ENCODE measurements around the gene GSTM3. TPM values are rescaled to one million over a fixed set of nuclear protein-coding genes. Genes with fewer than 3 reads are reported as not detected.

GSTM3 gene
- total RNA-seq: 21.3 and 57.2 TPM in 2 replicates

DNA sequence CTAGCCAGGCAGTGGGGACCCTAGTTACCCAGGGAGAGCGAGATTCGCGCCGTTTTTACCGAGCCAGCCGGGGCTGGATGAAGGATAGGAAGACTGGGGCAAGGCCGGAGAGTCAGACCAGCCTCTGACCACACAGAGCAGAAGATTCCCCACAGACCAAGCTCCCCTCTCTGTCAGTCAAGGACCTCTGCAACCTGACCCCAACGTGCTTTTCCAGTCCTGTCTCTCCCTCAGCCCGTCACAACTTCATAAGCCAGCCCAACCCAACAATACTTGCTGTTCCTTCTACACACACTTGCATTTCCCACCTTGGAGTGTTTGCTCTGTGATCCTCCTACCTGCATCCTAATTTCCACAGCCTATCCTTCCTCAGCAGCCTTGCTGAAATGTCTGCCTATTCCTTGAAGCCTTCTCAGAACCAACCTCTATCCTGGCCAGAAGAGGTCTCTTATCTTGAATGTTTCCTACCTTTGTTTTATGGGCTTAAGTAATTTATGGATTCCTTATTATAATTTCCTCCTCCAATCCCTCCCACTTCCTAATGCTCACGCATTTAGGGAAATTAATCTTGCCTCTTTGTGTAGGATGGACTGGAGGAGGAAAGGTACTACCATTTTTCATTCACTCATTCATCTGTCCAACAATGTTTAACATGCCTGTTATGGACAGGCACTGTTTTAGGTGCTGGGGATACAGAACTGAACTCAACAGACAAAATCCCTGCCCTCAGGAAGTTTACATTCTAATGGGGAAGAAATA, at the start of gene GSTM3:
Gene GSTM3 (minus strand): TSS at position 424 of the 759 bp plus-strand sequence. CDS start 751 bp downstream, outside the sequence.

DNA sequence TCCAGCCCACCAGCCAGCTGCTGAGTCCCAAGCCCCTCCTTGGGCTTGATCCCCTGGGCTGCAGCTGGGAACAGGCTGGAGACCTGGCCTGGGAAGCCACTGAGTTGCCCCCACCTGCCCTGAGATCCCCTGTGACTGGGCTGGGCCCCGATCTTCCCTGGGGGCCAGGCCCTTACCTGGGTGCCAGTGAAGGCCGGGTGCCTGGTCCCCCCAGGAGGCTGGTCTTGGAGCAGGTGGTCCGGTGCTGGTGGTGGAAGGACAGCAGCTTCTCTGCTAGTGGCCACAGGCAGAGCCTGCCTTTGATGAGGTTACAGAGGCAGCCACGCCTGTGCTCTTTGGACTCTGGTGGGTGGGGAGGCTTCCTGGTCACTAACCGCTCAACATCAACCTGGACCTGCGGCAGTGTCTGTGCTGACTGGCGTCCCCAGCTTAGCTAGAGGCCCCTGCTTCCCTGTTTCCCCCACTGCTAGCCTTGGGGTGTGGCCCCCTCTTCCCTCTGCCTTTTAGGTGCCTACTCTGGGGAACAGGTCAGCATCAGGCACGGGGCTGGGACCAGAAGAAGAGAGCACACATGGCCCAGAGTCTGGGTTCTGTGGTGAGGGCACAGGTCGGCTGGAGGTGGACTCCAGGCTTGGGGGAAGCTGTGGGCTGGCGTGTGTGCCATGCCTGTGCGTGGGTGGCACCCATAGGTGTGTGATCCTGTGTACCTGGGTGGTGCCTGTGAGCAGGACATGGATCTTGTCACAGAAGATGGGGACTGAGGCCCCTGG, 23.0 kb upstream of the GSTM3 start, which contains the start of gene EPS8L3:
Gene EPS8L3 (minus strand): TSS at position 278 of the 770 bp plus-strand sequence. CDS start 2,174 bp downstream, outside the sequence.

DNA sequence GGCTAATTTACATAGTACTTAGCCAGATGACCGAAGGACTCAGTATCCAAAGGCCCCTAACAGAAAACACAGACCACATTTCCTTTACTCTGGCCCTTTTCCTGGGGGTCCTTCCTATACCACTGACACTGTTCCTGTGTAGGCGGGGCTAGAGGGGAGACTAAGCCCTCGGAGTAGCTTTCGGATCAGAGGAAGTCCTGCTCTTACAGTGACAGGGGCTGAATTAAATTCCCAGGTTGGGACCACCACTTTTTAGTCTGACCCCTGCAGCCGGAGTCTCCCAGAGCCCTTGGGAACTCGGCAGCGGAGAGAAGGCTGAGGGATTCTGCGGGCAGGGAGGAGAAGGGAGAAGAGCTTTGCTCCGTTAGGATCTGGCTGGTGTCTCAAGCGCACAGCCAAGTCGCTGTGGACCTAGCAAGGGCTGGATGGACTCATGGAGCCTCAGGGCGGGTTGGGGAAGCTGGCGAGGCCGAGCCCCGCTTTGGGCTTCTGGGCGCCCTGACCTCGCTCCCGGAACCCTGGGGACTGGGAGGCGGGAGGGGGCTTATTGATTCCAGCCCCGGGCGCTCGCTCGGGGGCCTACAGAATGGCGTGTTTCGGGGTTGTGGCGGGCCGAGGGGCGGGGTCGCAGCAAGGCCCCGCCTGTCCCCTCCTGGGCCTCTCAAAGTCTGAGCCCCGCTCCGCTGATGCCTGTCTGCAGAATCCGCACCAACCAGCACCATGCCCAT, 29.1 kb downstream of the GSTM3 start, which contains the start of gene GSTM5:
Gene GSTM5 (plus strand): TSS at position 659 of the 728 bp plus-strand sequence. CDS start 62 bp downstream, at position 721.

DNA sequence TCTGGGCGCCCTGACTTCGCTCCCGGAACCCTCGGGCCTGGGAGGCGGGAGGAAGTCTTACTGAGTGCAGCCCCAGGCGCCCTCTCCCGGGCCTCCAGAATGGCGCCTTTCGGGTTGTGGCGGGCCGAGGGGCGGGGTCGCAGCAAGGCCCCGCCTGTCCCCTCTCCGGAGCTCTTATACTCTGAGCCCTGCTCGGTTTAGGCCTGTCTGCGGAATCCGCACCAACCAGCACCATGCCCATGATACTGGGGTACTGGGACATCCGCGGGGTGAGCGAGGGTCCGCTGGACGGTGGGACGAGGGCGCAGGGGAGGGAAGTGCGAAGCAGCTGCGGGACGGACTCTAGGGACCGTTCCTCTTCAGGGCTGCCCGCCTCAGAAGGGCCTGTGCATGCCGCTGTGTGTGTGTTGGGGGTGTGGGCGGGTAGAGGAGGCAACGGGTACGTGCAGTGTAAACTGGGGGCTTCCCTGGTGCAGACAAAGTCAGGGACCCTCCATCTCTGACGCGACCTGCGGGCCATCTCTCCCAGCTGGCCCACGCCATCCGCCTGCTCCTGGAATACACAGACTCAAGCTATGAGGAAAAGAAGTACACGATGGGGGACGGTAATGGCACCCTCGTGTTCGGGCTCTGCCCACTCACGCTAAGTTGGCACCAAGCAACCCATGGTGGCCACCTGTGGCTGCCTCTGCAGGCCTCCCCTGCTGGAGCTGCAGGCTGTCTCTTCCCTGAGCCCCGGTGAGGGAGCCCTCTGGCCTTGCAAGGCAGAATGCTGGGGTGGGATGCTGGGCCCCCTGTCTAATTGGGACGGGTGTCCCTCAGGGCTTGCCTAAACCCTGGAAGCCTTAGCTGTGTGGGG, 53.0 kb downstream of the GSTM3 start, which contains the start of gene GSTM1:
Gene GSTM1 (plus strand): TSS at position 177 of the 859 bp plus-strand sequence. CDS start 57 bp downstream, at position 234.

Other genes with a start within 250 kb of the GSTM3 start
- 4.8 and 5.7 TPM in 2 replicates for gene CYB561D1, start 246.9 kb downstream of the GSTM3 start, total RNA-seq
- 0.81 and 2.2 TPM in 2 replicates for gene AMIGO1, start 231.3 kb downstream of the GSTM3 start, total RNA-seq
- gene GPR61, start 201.2 kb downstream of the GSTM3 start, total RNA-seq: 0.13 and 0.37 TPM in 2 replicates
- 15.1 and 17.3 TPM in 2 replicates for gene GNAI3, start 192.4 kb downstream of the GSTM3 start, total RNA-seq
- gene GNAT2, start 121.4 kb downstream of the GSTM3 start, total RNA-seq: 0.19 and 0.40 TPM in 2 replicates
- gene AMPD2, start 121.2 kb downstream of the GSTM3 start, total RNA-seq: 73.3 and 85.6 TPM in 2 replicates
- 12.8 and 18.8 TPM in 2 replicates for gene GSTM4, start 84.9 kb downstream of the GSTM3 start, total RNA-seq
- gene GSTM2, start 73.0 kb downstream of the GSTM3 start, total RNA-seq: 10.7 and 20.9 TPM in 2 replicates
- 11.4 TPM in 1 of 2 replicates, not detected in the other for gene GSTM1, start 53.2 kb downstream of the GSTM3 start, total RNA-seq
- 0.92 and 2.0 TPM in 2 replicates for gene GSTM5, start 28.8 kb downstream of the GSTM3 start, total RNA-seq
- gene EPS8L3, start 22.9 kb upstream of the GSTM3 start, total RNA-seq: not detected in 2 replicates
- gene CSF1, start 169.8 kb upstream of the GSTM3 start, total RNA-seq: 59.9 and 73.9 TPM in 2 replicates
- 38.9 and 46.9 TPM in 2 replicates for gene AHCYL1, start 243.7 kb upstream of the GSTM3 start, total RNA-seq